Measurements from ENCODE around the gene CEACAM6. TPM values are rescaled to one million over a fixed set of nuclear protein-coding genes. Genes with fewer than 3 reads are reported as not detected.

CEACAM6 gene
- total and polyA plus RNA-seq, 2 donors from 2014 or later = not detected

DNA sequence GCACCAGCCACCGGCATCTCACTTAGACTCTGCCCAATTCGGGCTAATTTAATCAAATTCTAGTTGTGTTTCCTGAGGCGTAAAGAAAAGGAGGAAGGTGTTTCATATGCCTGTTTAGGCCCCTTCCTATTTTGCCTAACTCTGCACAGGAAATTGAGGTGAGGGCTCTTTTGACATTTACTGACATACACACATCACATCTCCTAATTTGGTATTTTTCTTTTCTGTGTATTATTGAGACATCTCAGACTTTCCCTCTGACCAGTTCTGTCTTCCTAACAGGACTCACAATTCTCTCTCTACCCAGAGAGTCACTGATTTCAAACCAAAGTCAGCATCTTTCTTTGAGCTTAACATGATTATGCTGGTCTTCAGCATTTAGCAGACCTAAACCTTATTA lies 49.0 kb downstream of the CEACAM6 start:
- no peak overlapping the region for H3K9ac ChIP-seq (ENCODE audit: low read length in 3 of 3)
- H3K27ac ChIP-seq (ENCODE audit: low read depth in 2 of 2, low read length in 2 of 2) = no peak overlapping the region
- peaks cover 0 to 3% (median 0%) of the 10 kb centered on the region in 3 donors for H3K9me3 ChIP-seq (ENCODE audit: control insufficient read depth in 2 of 3, insufficient read depth in 1 of 3, low read length in 3 of 3)
- H3K27me3 ChIP-seq (ENCODE audit: control insufficient read depth, insufficient read depth, low read length) = no peaks in the 10 kb centered on the region
- FAIRE-seq (no peak), DNase-seq (no peak)
- intact Hi-C loops (cut with DNase I) = no loop called here
- H3K4me3 ChIP-seq (ENCODE audit: low read length in 3 of 3) = no peak overlapping the region
- TF ChIP-seq CTCF (IDR thresholded peaks at IDR 0.05; ENCODE audit: borderline replicate concordance, extremely low read depth, insufficient read depth) = no peak
- no peaks in the 10 kb centered on the region for H3K36me3 ChIP-seq (ENCODE audit: control insufficient read depth in 2 of 3, insufficient read depth in 3 of 3, low read length in 3 of 3)
- H3K4me1 ChIP-seq (ENCODE audit: control insufficient read depth in 2 of 3, insufficient read depth in 2 of 3, low read depth in 1 of 3, low read length in 3 of 3) = no peaks in the 10 kb centered on the region

GRCh38 chr19:41807176-41807575 lies 51.8 kb downstream of the CEACAM6 start:
- Histone ChIP-seq H3K4me3 (ENCODE audit: low read length in 3 of 3) (no peak overlapping the region), H3K27ac (ENCODE audit: low read depth in 2 of 2, low read length in 2 of 2) (no peak overlapping the region), H3K36me3 (ENCODE audit: control insufficient read depth in 2 of 3, insufficient read depth in 3 of 3, low read length in 3 of 3) (no peaks in the 10 kb centered on the region), H3K4me1 (ENCODE audit: control insufficient read depth in 2 of 3, insufficient read depth in 2 of 3, low read depth in 1 of 3, low read length in 3 of 3) (no peaks in the 10 kb centered on the region), H3K9me3 (ENCODE audit: control insufficient read depth in 2 of 3, insufficient read depth in 1 of 3, low read length in 3 of 3) (no peaks in the 10 kb centered on the region), H3K9ac (ENCODE audit: low read length in 3 of 3) (no peak overlapping the region), H3K27me3 (ENCODE audit: control insufficient read depth, insufficient read depth, low read length) (no peaks in the 10 kb centered on the region)
- intact Hi-C loops (cut with DNase I) = no loop called here
- no peak for TF ChIP-seq CTCF (IDR thresholded peaks at IDR 0.05; ENCODE audit: borderline replicate concordance, extremely low read depth, insufficient read depth)
- DNase-seq (no peak), FAIRE-seq (no peak)

DNA sequence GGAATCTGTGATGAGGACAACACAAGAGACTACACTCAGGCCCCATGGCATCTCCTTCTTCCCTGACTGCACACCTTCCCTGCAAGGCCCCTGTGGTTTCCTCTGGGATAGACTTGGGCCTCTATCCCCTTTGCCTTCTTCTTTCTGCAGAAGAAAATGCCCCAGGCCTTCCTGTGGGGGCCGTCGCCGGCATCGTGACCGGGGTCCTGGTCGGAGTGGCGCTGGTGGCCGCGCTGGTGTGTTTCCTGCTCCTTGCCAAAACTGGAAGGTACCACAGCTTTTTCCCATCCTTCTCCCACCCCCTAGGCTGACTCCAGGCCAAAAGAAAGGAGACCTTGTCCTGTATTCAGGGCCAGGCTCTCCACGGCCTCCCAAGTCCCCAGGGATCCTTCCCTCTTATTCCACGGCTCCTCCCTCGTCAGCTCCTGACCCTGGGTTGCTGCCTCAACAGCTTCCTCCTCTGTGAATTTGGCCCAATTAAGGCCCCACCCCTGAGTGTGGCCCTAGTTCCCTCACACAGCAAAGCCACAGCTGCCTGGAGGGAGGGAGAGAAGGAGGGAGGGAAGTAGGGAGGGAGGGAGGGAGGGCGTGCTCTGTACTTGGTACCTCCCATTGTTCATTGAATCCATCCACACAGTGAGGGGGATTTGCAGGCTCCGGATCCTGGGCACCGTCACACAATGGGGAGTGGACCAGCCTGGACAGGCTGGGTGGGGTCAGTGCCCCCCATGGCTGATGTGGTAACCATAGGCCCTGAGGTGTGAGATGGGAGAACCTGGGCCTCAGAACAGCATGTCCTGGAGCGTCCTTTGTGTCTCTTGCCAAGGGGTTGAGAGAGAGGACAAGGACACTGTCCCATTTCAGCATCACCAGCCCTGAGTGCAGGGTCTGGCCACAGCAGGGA lies 53.6 kb downstream of the CEACAM6 start:
- Histone ChIP-seq H3K4me1 (ENCODE audit: control insufficient read depth in 2 of 3, insufficient read depth in 2 of 3, low read depth in 1 of 3, low read length in 3 of 3) (no peaks in the 10 kb centered on the region), H3K4me3 (ENCODE audit: low read length in 3 of 3) (no peak overlapping the region), H3K27ac (ENCODE audit: low read depth in 2 of 2, low read length in 2 of 2) (no peak overlapping the region), H3K9me3 (ENCODE audit: control insufficient read depth in 2 of 3, insufficient read depth in 1 of 3, low read length in 3 of 3) (no peaks in the 10 kb centered on the region), H3K36me3 (ENCODE audit: control insufficient read depth in 2 of 3, insufficient read depth in 3 of 3, low read length in 3 of 3) (no peaks in the 10 kb centered on the region), H3K27me3 (ENCODE audit: control insufficient read depth, insufficient read depth, low read length) (no peaks in the 10 kb centered on the region), H3K9ac (ENCODE audit: low read length in 3 of 3) (no peak overlapping the region)
- no peak for TF ChIP-seq CTCF (IDR thresholded peaks at IDR 0.05; ENCODE audit: borderline replicate concordance, extremely low read depth, insufficient read depth)
- no peak for DNase-seq
- intact Hi-C loops (cut with DNase I) = no loop called here
- no peak for FAIRE-seq

Data from kidney (tissue), 14 donors.